SK-N-SH (cell line): ENCODE data around the gene CLINT1. TPM values are rescaled to one million over a fixed set of nuclear protein-coding genes. Genes with fewer than 3 reads are reported as not detected.

Experiments
- CTCF ChIA-PET: fragments of 300-600, 350-600 bp; formaldehyde crosslinking; extraction: SDS; loops from one replicate; lab custom pipeline; 2021; lab: Yijun Ruan, JAX
- POLR2A ChIA-PET: fragments of 350-600 bp; sonication (Branson Sonifier 250); formaldehyde crosslinking; extraction: SDS; loops from one replicate; lab custom pipeline; 2020; ENCODE audit warnings: antibody characterized with exemption, inconsistent platforms; lab: Yijun Ruan, JAX
- DNase-seq: peaks from one replicate; pipeline ENCODE4 v3.0.0; 2012
- H2AFZ ChIP-seq: fragments of 200-600 bp; sonication (generic); 2 replicates; pipeline ENCODE4 v1.8.1; 2016; ENCODE audit warnings: antibody characterized with exemption, mild to moderate bottlenecking, low read depth
- H3F3A ChIP-seq: fragments of 200-600 bp; sonication (generic); replicated peaks from 2 replicates; pipeline ENCODE3; 2016; ENCODE audit warnings: antibody characterized with exemption, mild to moderate bottlenecking; ENCODE audit not compliant: insufficient read depth
- H3K27ac ChIP-seq, 2 experiments: fragments of 200-500 bp in 1 of 2; fragments of 200-600 bp in 1 of 2; sonication (Bioruptor generic) in 1 of 2; sonication (generic), shearing (Covaris generic) in 1 of 2; 2 replicates each; pipeline versions ENCODE4 v1.5.1 to v1.6.1; 2014 to 2016; ENCODE audit warnings: low read depth in 2 of 2, inconsistent platforms in 1 of 2, low read length in 1 of 2, mild to moderate bottlenecking in 1 of 2, mixed read lengths in 1 of 2
- H3K27me3 ChIP-seq: fragments of 200-600 bp; sonication (generic), shearing (Covaris generic); 2 replicates; pipeline ENCODE4 v1.6.1; 2016; ENCODE audit warnings: mixed run types; ENCODE audit not compliant: insufficient read depth
- H3K36me3 ChIP-seq, 2 experiments: fragments of 200-500 bp in 1 of 2; fragments of 200-600 bp in 1 of 2; sonication (Bioruptor generic) in 1 of 2; sonication (generic) in 1 of 2; replicated peaks in 1 of 2; 2 replicates each; pipeline versions ENCODE3 to v1.5.1; 2014 to 2016; ENCODE audit warnings: low read length in 1 of 2, mild to moderate bottlenecking in 1 of 2; ENCODE audit not compliant: insufficient read depth in 2 of 2, control insufficient read depth in 1 of 2
- H3K4me1 ChIP-seq, 2 experiments: fragments of 200-500 bp in 1 of 2; fragments of 200-600 bp in 1 of 2; sonication (Bioruptor generic) in 1 of 2; sonication (generic), shearing (Covaris generic) in 1 of 2; 2 replicates each; pipeline versions ENCODE4 v1.5.1 to v1.6.1; 2014 to 2016; ENCODE audit warnings: low read depth in 1 of 2, low read length in 1 of 2, mixed run types in 1 of 2; ENCODE audit not compliant: insufficient read depth in 2 of 2, control insufficient read depth in 1 of 2
- H3K4me2 ChIP-seq: fragments of 200-600 bp; sonication (generic), shearing (Covaris generic); 2 replicates; pipeline ENCODE4 v1.6.1; 2017; ENCODE audit warnings: mixed run types
- H3K4me3 ChIP-seq, 2 experiments: fragments of 200-500 bp in 1 of 2; fragments of 200-600 bp in 1 of 2; sonication (Bioruptor generic) in 1 of 2; sonication (generic), shearing (Covaris generic) in 1 of 2; 2 replicates each; pipeline versions ENCODE4 v1.5.1 to v1.8.1; 2014 to 2016; ENCODE audit warnings: low read depth in 2 of 2, inconsistent platforms in 1 of 2, low read length in 1 of 2, mild to moderate bottlenecking in 1 of 2, mixed read lengths in 1 of 2, moderate library complexity in 1 of 2
- H3K79me2 ChIP-seq: fragments of 200-600 bp; sonication (generic); 2 replicates; pipeline ENCODE4 v1.8.1; 2017; ENCODE audit warnings: mild to moderate bottlenecking; ENCODE audit not compliant: insufficient read depth
- H3K9ac ChIP-seq: fragments of 200-600 bp; sonication (generic); 2 replicates; pipeline ENCODE4 v1.6.1; 2017; ENCODE audit warnings: mixed run types
- H3K9me2 ChIP-seq: fragments of 200-600 bp; sonication (generic); 2 replicates; pipeline ENCODE4 v1.6.1; 2017; ENCODE audit warnings: mixed run types
- H3K9me3 ChIP-seq: fragments of 200-600 bp; sonication (generic); 2 replicates; pipeline ENCODE4 v1.6.1; 2017; ENCODE audit warnings: mixed run types, mild to moderate bottlenecking, moderate library complexity
- H4K20me1 ChIP-seq: fragments of 200-600 bp; sonication (generic); 2 replicates; pipeline ENCODE4 v1.6.1; 2017; ENCODE audit warnings: mild to moderate bottlenecking, mixed run types; ENCODE audit not compliant: insufficient read depth
- ELF1 ChIP-seq: IDR thresholded peaks from 2 replicates; pipeline ENCODE4 v1.4.0; 2012
- FOSL2 ChIP-seq: IDR thresholded peaks from 2 replicates; pipeline ENCODE4 v1.4.0; 2012; ENCODE audit warnings: low read depth, mild to moderate bottlenecking, moderate library complexity, borderline replicate concordance
- FOXJ3 ChIP-seq: sonication (generic); formaldehyde crosslinking; IDR thresholded peaks from 2 replicates; pipeline ENCODE4 v1.5.1; 2020; ENCODE audit warnings: mild to moderate bottlenecking, missing genetic modification reagents
- FOXM1 ChIP-seq: IDR thresholded peaks from 2 replicates; pipeline ENCODE4 v1.4.0; 2012; ENCODE audit warnings: low read depth, mild to moderate bottlenecking
- GATA2 ChIP-seq: sonication (generic); formaldehyde crosslinking; IDR thresholded peaks from 2 replicates; pipeline ENCODE4 v1.5.0; 2020; ENCODE audit warnings: mild to moderate bottlenecking, missing genetic modification reagents
- MXI1 ChIP-seq: IDR thresholded peaks from 2 replicates; pipeline ENCODE4 v1.6.1; 2012; ENCODE audit warnings: mild to moderate bottlenecking, low read depth, low read length, improper control_type of control experiment
- NRF1 ChIP-seq: IDR thresholded peaks from 2 replicates; pipeline ENCODE4 v1.6.1; 2012; ENCODE audit warnings: low read depth, mild to moderate bottlenecking, low read length
- PBX3 ChIP-seq: IDR thresholded peaks from 2 replicates; pipeline ENCODE4; 2012
- POLR2AphosphoS5 ChIP-seq: IDR thresholded peaks from 2 replicates; pipeline ENCODE4 v1.6.1; 2012; ENCODE audit warnings: low read depth, low read length
- RAD21 ChIP-seq: IDR thresholded peaks from 2 replicates; pipeline ENCODE4 v1.6.1; 2012; ENCODE audit warnings: mild to moderate bottlenecking, low read length
- REST ChIP-seq: IDR thresholded peaks from 2 replicates; pipeline ENCODE4 v1.6.1; 2012; ENCODE audit warnings: mild to moderate bottlenecking, low read depth, low read length, moderate library complexity
- RFX5 ChIP-seq: IDR thresholded peaks from 2 replicates; pipeline ENCODE4 v1.6.1; 2012; ENCODE audit warnings: mild to moderate bottlenecking, improper control_type of control experiment, low read length
- RXRA ChIP-seq: IDR thresholded peaks from 2 replicates; pipeline ENCODE4 v1.4.0; 2012; ENCODE audit warnings: low read depth, mild to moderate bottlenecking, borderline replicate concordance
- SIN3A ChIP-seq: IDR thresholded peaks from 2 replicates; pipeline ENCODE4 v1.6.1; 2012; ENCODE audit warnings: low read depth, mild to moderate bottlenecking, low read length, moderate library complexity, borderline replicate concordance
- SMC3 ChIP-seq: IDR thresholded peaks from 2 replicates; pipeline ENCODE4 v1.6.1; 2012; ENCODE audit warnings: low read depth, low read length, improper control_type of control experiment
- TAF1 ChIP-seq: IDR thresholded peaks from 2 replicates; pipeline ENCODE4 v1.6.1; 2012; ENCODE audit warnings: low read depth, mild to moderate bottlenecking, low read length, moderate library complexity, borderline replicate concordance
- TEAD4 ChIP-seq: IDR thresholded peaks from 2 replicates; pipeline ENCODE4 v1.4.0; 2012; ENCODE audit warnings: mild to moderate bottlenecking, borderline replicate concordance; ENCODE audit not compliant: insufficient read depth
- USF1 ChIP-seq: IDR thresholded peaks from 2 replicates; pipeline ENCODE4 v1.4.0; 2012; ENCODE audit warnings: low read depth, borderline replicate concordance
- YY1 ChIP-seq: IDR thresholded peaks from 2 replicates; pipeline ENCODE4 v1.4.0; 2012; ENCODE audit warnings: low read depth, mild to moderate bottlenecking
- WGBS: methylation state at CpG from one replicate; pipeline ENCODE4 v1.1.6; 2017; ENCODE audit warnings: low lambda C conversion rate; 5-methylcytosine and 5-hydroxymethylcytosine counted together
- polyA plus RNA-seq, 3 experiments: library from polyadenylated mRNA; depleted of rRNA; stranded (reverse); fragments of >200 nt; gene quantifications; 2 replicates each; pipeline ENCODE4 v1.2.3, GENCODE V29; 2012
- TF ChIP-seq, protein P1 (sequence below): fragments of 150-350 bp; IDR thresholded peaks from 2 replicates; pipeline ENCODE4 v1.6.1; 2016; ENCODE audit warnings: mild to moderate bottlenecking, low read depth, low read length

The CLINT1 gene
- polyA plus RNA-seq, 1 of the 3 experiments (the other 2 are of a cell fraction): 65.4 TPM

- no peak for TF ChIP-seq USF1
- TF ChIP-seq, all 33 proteins: peak for 0
Measured at GRCh38 chr5:157772127-157772526, 86.8 kb downstream of the CLINT1 start (continued).

GRCh38 chr5:157770665-157771064, 88.3 kb downstream of the CLINT1 start:
- H3K4me2 ChIP-seq: no peak overlapping the region
- no peaks in the 10 kb centered on the region for H3K36me3 ChIP-seq
- no peaks in the 10 kb centered on the region for H3K79me2 ChIP-seq
- H3K27ac ChIP-seq: no peak overlapping the region
- 84% methylated on average over 4 of the region's 4 CpGs for WGBS
- H3K9me2 ChIP-seq: no peaks in the 10 kb centered on the region
- ChIA-PET CTCF (interaction anchor here (1.0 to 2.0 kb wide), 2 partner anchors 8 to 178 kb away, joined by 4 to 6 read pairs; no protein-coding TSS in a partner anchor), POLR2A (no interaction called here)
- H3K4me3 ChIP-seq: no peak overlapping the region
- TF ChIP-seq TAF1 (no peak), ELF1 (no peak), FOXJ3 (no peak), MXI1 (no peak), RAD21 (no peak)
- DNase-seq: no peak
- H3K9ac ChIP-seq: no peak overlapping the region
- H3K27me3 ChIP-seq: no peaks in the 10 kb centered on the region
- H4K20me1 ChIP-seq: no peaks in the 10 kb centered on the region
- H3K4me1 ChIP-seq: no peaks in the 10 kb centered on the region
- H3K9me3 ChIP-seq: no peaks in the 10 kb centered on the region
- no peaks in the 10 kb centered on the region for H3F3A ChIP-seq
- H2AFZ ChIP-seq: no peak overlapping the region

GRCh38 chr5:157767689-157768088, 91.3 kb downstream of the CLINT1 start:
- TF ChIP-seq SIN3A (no peak), NRF1 (no peak), GATA2 (CRISPR knock-in tag) (no peak), RXRA (no peak), ELF1 (no peak), YY1 (no peak), TAF1 (no peak), FOSL2 (no peak), POLR2AphosphoS5 (no peak), FOXJ3 (no peak), RFX5 (no peak), FOXM1 (no peak), REST (no peak), TEAD4 (no peak), MXI1 (no peak), SMC3 (no peak), PBX3 (no peak)
- TF ChIP-seq, protein P1, sequence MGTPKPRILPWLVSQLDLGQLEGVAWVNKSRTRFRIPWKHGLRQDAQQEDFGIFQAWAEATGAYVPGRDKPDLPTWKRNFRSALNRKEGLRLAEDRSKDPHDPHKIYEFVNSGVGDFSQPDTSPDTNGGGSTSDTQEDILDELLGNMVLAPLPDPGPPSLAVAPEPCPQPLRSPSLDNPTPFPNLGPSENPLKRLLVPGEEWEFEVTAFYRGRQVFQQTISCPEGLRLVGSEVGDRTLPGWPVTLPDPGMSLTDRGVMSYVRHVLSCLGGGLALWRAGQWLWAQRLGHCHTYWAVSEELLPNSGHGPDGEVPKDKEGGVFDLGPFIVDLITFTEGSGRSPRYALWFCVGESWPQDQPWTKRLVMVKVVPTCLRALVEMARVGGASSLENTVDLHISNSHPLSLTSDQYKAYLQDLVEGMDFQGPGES: no peak
- Histone ChIP-seq H3K4me1 (no peaks in the 10 kb centered on the region), H3K36me3 (no peaks in the 10 kb centered on the region), H3K4me2 (no peak overlapping the region), H2AFZ (no peak overlapping the region), H3K9me3 (no peaks in the 10 kb centered on the region), H3K4me3 (no peak overlapping the region), H3K27ac (no peak overlapping the region), H3K79me2 (no peaks in the 10 kb centered on the region), H3K27me3 (no peaks in the 10 kb centered on the region), H3K9me2 (no peaks in the 10 kb centered on the region), H4K20me1 (no peaks in the 10 kb centered on the region), H3F3A (no peaks in the 10 kb centered on the region), H3K9ac (no peak overlapping the region)
- ChIA-PET CTCF (interaction anchor here (0.6 to 2.1 kb wide), 4 partner anchors 24 to 1365 kb away, joined by 3 to 4 read pairs (median 3); partner anchors contain the start of gene LSM11), POLR2A (no interaction called here)
- 91% methylated on average over 3 of the region's 3 CpGs for WGBS
- no peak for DNase-seq
